Measurements from ENCODE around the gene RFX5. TPM values are rescaled to one million over a fixed set of nuclear protein-coding genes. Genes with fewer than 3 reads are reported as not detected.
"Not testable (repeated sequence)": the region's sequence is repeated elsewhere in the genome, so short reads cannot be mapped to it uniquely, and the experiment has no call there.

RFX5 gene
- total RNA-seq (10 to 100 TPM; 16.9 to 38.7 (median 21.6) TPM), polyA plus RNA-seq (10 to 100 TPM in 1 of 3 donors, 1 to 10 TPM in 2; 4.7 to 36.3 (median 8.5) TPM)
- long read RNA-seq, donor 1, transcript RFX5-215 (11 exons, 2,355 nt), result major isoform, 9 of 25 reads
- long read RNA-seq, donor 1, partial matches to known transcripts, result 6 of 25 reads
- long read RNA-seq, donor 1, other reads (novel, unspliced or antisense), result 9 of 25 reads
- long read RNA-seq, donor 2, transcript RFX5-215 (11 exons, 2,355 nt), result major isoform, 10 of 28 reads
- long read RNA-seq, donor 2, partial matches to known transcripts, result 11 of 28 reads
- long read RNA-seq, donor 2, other reads (novel, unspliced or antisense), result 7 of 28 reads

GRCh38 chr1:151346769-151347522 lies at the start of gene RFX5:
Gene RFX5, minus strand, starts transcription at chr1:151347252. Its CDS starts 932 bp downstream, at chr1:151346320.
- ATAC-seq (peak; percentile 98 to 99 (median 99)), DNase-seq (peak; percentile 92 to 96)
- Histone ChIP-seq H3K27ac (peak within 1 kb of the TSS; percentile 91), H3K27me3 (ENCODE audit: insufficient read depth in 3 of 3, low read length in 2 of 3) (no peaks in the 10 kb centered on the region), H3K36me3 (ENCODE audit: insufficient read depth in 1 of 2, low read depth in 1 of 2) (peaks cover 0 to 42% of the 10 kb centered on the region in 2 donors), H3K4me1 (peaks cover 16% of the 10 kb centered on the region), H3K9me3 (peaks cover 5% of the 10 kb centered on the region), H3K4me3 (peak within 1 kb of the TSS; percentile 88)
- no peak for TF ChIP-seq CTCF (IDR thresholded peaks at IDR 0.05)
- intact Hi-C loops (cut with DNase I), result loop anchor here (2.0 to 10.0 kb wide), 3 partner anchors 48 to 150 kb away; partner anchors contain the start of genes PSMB4 (in 2 of the 2) and PIP5K1A (in 1 of the 2)
- WGBS, 3 donors, result 0 to 1% (median 1%) methylated on average over 38 of the region's 38 CpGs

GRCh38 chr1:151396265-151396664 lies 49.2 kb upstream of the RFX5 start:
- not testable (repeated sequence) for H3K27ac ChIP-seq; DNase-seq; H3K4me3 ChIP-seq; H3K27me3 ChIP-seq (ENCODE audit: insufficient read depth in 3 of 3, low read length in 2 of 3); ATAC-seq; H3K9me3 ChIP-seq
- intact Hi-C loops (cut with DNase I), result loop anchor here in 1 of 2 donors (5.0 to 10.0 kb wide), 2 partner anchors 51 to 114 kb away; partner anchors contain the start of genes RFX5 and ZNF687
- WGBS, 3 donors, result 75 to 79% (median 79%) methylated on average over 5 of the region's 5 CpGs
- peaks cover 5 to 12% of the 10 kb centered on the region in 2 donors for H3K36me3 ChIP-seq (ENCODE audit: insufficient read depth in 1 of 2, low read depth in 1 of 2)
- peaks cover 11% of the 10 kb centered on the region for H3K4me1 ChIP-seq

- H3K4me3 ChIP-seq, result no peak overlapping the region
- intact Hi-C loops (cut with DNase I), result loop anchor here in 1 of 2 donors (10.0 kb wide), 1 partner anchor 49 kb away; the partner anchor contains the start of gene RFX5
- no peaks in the 10 kb centered on the region for H3K36me3 ChIP-seq (ENCODE audit: insufficient read depth in 1 of 2, low read depth in 1 of 2)
- H3K27me3 ChIP-seq (ENCODE audit: insufficient read depth in 3 of 3, low read length in 2 of 3), result no peaks in the 10 kb centered on the region
- DNase-seq, result no peak
- no peak for TF ChIP-seq CTCF (IDR thresholded peaks at IDR 0.05)
- H3K27ac ChIP-seq, result no peak overlapping the region
- H3K9me3 ChIP-seq, result no peaks in the 10 kb centered on the region
- ATAC-seq, result no peak
- H3K4me1 ChIP-seq, result no peaks in the 10 kb centered on the region
Observed at GRCh38 chr1:151393583-151393982, 46.5 kb upstream of the RFX5 start.

GRCh38 chr1:151391079-151391563 lies 44.1 kb upstream of the RFX5 start:
- no peaks in the 10 kb centered on the region for H3K36me3 ChIP-seq (ENCODE audit: insufficient read depth in 1 of 2, low read depth in 1 of 2)
- no peaks in the 10 kb centered on the region for H3K9me3 ChIP-seq
- ATAC-seq, result no peak
- WGBS, 3 donors, result 80 to 86% (median 81%) methylated on average over 3 of the region's 3 CpGs
- intact Hi-C loops (cut with DNase I), result loop anchor here in 1 of 2 donors (10.0 kb wide), 1 partner anchor 46 kb away; the partner anchor contains the start of gene RFX5
- no peaks in the 10 kb centered on the region for H3K4me1 ChIP-seq
- no peak overlapping the region for H3K27ac ChIP-seq
- H3K4me3 ChIP-seq, result no peak overlapping the region
- DNase-seq, result no peak
- H3K27me3 ChIP-seq (ENCODE audit: insufficient read depth in 3 of 3, low read length in 2 of 3), result no peaks in the 10 kb centered on the region
- TF ChIP-seq CTCF (IDR thresholded peaks at IDR 0.05), result no peak

- not testable (repeated sequence) for DNase-seq; ATAC-seq; H3K4me1 ChIP-seq; H3K27me3 ChIP-seq (ENCODE audit: insufficient read depth in 3 of 3, low read length in 2 of 3); H3K4me3 ChIP-seq; H3K36me3 ChIP-seq (ENCODE audit: insufficient read depth in 1 of 2, low read depth in 1 of 2); H3K9me3 ChIP-seq; H3K27ac ChIP-seq
- intact Hi-C loops (cut with DNase I), result loop anchor here in 1 of 2 donors (10.0 kb wide), 1 partner anchor 46 kb away; the partner anchor contains the start of gene RFX5
- WGBS, 3 donors, result 92 to 95% (median 92%) methylated on average over 20 to 22 of the region's 22 CpGs
Observed at GRCh38 chr1:151390221-151391078, 43.4 kb upstream of the RFX5 start.

Data from psoas muscle (tissue), 8 donors.